ENCODE data around the gene KCTD11.

- TF ChIP-seq EZH2phosphoT487 (IDR thresholded peaks at IDR 0.05; ENCODE audit: borderline replicate concordance, low read depth, low read length), result no peak
- no peak for TF ChIP-seq CTCF (conservative IDR thresholded peaks at IDR 0.05; ENCODE audit: low read length)
Measured at GRCh38 chr17:7313088-7313889, 38.7 kb upstream of the KCTD11 start.
